OCI-LY7 (cell line): ENCODE measurements around the gene VANGL1.

Experiments
- EZH2phosphoT487 ChIP-seq: fragments of 200-600 bp; sonication (generic); IDR thresholded peaks from 2 replicates; pipeline ENCODE4 v1.6.1; 2018; ENCODE audit warnings: low read depth, borderline replicate concordance, mild to moderate bottlenecking, mixed run types, antibody characterized with exemption, low read length, moderate library complexity, mixed read lengths
- TF ChIP-seq, protein P1 (sequence below): fragments of 200-600 bp; sonication (generic); conservative IDR thresholded peaks from 2 replicates; pipeline ENCODE4 v1.5.1; 2014; ENCODE audit warnings: mild to moderate bottlenecking, antibody characterized with exemption, low read length, moderate library complexity, mixed read lengths

DNA sequence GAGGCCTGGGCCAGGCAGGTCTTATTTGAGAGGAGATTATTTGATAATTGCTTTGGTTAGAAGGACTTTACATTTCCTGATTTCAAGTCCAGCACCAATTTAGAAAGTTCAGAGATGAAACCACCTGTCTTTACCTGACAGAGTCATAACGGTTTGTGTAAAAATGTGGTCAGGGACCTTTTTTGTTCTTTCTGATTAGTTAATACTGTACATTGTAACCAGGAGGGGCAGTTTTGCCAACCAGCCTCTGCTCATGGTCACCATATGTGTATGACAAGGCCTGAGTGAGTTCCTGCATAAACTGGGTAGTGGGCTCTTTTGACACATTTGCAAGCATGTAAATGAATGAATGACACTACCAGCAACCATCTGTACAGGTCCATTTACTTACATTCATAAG lies 55.8 kb downstream of the VANGL1 start:
- TF ChIP-seq, protein P1, sequence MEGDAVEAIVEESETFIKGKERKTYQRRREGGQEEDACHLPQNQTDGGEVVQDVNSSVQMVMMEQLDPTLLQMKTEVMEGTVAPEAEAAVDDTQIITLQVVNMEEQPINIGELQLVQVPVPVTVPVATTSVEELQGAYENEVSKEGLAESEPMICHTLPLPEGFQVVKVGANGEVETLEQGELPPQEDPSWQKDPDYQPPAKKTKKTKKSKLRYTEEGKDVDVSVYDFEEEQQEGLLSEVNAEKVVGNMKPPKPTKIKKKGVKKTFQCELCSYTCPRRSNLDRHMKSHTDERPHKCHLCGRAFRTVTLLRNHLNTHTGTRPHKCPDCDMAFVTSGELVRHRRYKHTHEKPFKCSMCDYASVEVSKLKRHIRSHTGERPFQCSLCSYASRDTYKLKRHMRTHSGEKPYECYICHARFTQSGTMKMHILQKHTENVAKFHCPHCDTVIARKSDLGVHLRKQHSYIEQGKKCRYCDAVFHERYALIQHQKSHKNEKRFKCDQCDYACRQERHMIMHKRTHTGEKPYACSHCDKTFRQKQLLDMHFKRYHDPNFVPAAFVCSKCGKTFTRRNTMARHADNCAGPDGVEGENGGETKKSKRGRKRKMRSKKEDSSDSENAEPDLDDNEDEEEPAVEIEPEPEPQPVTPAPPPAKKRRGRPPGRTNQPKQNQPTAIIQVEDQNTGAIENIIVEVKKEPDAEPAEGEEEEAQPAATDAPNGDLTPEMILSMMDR = no peak
- no peak for TF ChIP-seq EZH2phosphoT487
